HG03039 (cell line): ENCODE results near the gene SLC41A2.

Source experiments
- ATAC-seq: cut with Tn5 transposase; IDR thresholded peaks from one replicate; pipeline ENCODE4 v1.9.1; 2021; ENCODE audit warnings: mild to moderate bottlenecking, moderate library complexity; ENCODE audit not compliant: unreplicated experiment

The SLC41A2 gene

DNA sequence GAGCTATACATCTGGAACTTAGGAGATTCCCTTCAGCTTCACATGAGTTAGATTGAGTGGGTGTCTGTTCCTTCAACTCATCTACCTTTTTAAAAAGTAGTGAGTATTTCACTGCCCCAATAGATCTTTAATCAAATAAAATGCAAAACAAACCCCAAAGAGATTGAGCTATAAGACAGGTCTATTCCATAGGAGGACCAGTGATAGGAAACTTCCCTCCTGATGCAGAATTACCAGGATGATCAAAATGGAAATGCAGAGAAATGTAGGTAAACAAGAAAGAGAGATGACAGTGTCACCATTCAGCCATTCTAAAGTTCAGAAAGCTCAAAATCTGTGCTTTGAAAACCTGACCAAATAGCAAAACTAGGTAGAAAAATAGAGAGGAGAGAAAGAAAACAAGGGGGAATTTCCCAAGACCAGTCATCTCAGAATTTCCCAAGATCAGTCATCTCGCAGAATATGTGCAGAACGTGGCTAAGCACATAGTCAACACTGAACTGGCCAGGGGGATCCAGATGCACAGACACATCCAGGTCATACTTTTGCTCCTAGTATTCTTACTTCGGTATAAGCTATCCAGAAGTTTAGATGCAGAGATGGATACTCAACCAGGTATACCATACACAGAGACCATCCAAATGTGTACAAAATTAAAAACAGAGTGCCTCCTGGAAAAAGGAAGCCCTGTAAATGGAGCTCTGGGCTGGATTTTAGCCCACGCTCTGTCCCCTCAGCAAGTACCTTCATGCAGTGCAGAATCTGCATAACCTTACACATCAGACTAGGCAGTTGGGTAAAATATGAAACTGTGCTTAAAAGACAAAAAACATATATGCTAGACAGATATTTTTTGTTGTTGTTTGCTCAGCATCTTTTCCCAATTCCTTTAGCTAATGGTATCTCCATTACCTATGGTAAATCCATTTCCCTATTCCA lies 27.4 kb downstream of the SLC41A2 start:
- ATAC-seq: peak; percentile 92

- no peak for ATAC-seq
Measured at GRCh38 chr12:104929977-104930376, 28.1 kb downstream of the SLC41A2 start.

GRCh38 chr12:104929368-104929767 lies 28.7 kb downstream of the SLC41A2 start:
- ATAC-seq: no peak

DNA sequence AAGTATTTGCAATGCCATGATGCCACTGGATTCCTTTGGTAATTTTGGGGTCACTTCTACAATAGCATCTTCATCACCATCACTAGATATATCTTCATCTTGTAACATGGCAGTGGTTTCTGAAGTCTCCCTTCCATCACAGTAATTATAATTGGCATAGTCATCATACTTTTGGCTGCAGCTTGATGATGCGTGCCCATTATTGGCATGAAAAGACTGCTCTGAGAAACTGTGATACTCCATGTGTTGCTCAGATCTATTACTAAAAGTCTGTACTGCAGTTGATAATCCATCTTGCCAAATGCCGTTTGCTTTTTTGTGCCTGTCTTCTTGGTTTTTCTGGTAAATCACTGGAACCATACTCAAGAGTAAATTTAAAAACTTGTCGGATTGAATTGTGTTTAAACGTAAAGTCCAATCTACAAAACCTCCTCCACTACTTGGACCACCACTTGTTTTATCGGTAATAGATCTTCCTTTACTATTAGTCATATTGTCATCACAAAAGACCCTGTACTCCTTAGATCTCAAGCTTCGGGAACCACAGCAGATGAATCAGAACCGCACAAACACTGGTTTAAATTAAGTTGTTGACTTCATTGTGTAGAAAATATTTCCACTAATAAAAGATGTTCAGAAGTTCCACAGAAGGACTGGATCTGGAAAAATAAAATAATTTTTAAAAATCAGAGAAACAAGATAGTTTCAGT lies 29.9 kb downstream of the SLC41A2 start:
- no peak for ATAC-seq

- ATAC-seq: no peak
Measured at GRCh38 chr12:104925501-104925900, 32.6 kb downstream of the SLC41A2 start.

DNA sequence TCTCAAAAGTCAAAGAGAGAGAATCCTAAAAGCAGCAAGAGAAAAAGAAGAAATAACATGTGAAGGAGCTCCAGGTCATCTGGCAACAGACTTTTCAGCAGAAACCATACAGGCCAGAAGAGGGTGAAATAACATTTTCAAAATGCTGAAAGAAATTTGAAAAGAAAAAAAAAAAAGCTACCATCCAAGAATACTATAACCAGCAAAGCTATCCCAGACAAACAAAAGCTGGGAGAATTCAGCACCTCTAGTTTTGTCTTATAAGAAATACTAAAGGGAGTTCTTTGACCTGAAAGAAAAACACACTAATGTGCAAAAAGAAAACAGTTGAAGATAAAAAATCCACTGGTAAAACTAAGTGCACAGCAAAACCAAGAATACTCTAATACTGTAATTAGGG lies 36.8 kb downstream of the SLC41A2 start:
- ATAC-seq: no peak

GRCh38 chr12:104911942-104912341 lies 46.1 kb downstream of the SLC41A2 start:
- ATAC-seq: no peak

GRCh38 chr12:104910196-104910840 lies 47.8 kb downstream of the SLC41A2 start:
- ATAC-seq: no peak

- no peak for ATAC-seq
Measured at GRCh38 chr12:104909761-104910160, 48.3 kb downstream of the SLC41A2 start.
